OCI-M2 (cell line): Measurements from ENCODE around the gene SST.

ENCODE experiments used
- DNase-seq: peaks from one replicate; lab custom pipeline; 2025; ENCODE audit not compliant: unreplicated experiment; lab: John Stamatoyannopoulos, UW

The SST gene

DNA sequence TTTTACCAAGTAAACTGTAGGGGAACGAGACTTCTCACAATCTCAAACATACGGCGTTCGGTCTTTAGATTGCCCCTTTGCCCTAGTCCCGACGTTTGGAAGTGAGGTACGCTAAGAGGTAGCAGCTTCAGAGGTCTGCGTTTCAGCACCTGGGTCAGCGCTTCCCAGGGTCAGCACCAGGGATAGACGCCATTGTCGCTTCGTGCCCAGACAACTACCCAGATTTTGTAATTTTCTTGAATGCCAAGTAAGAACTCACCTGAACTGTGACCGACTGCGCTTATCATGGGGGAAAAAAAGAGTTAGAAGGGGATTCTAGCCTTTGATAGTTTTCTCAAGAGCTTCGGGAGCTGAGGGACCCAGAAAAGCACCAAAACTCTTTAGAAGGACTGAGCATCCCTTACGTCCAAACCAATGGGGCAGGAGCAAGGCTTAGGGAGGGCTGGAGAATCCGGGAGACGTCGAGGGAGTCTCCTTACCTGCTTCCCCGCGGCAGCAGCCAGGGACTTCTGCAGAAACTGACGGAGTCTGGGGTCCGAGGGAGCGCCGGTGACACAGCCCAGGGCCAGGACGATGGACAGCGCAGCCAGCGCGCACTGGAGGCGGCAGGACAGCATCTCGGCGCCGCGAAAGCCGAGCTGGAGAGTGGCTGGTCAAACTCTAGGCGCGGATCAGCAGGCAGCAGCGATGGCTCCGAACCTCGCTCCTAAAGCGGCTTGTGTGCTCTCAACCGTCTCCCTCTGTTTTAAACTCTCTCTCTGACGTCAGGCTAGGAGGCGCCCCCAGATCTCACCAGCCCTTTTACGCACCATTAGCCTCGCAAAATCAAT, at the start of gene SST:
Gene SST (minus strand): TSS at position 720 of the 830 bp plus-strand sequence. CDS start 103 bp downstream, at position 617.
- DNase-seq = peak; percentile 1

DNA sequence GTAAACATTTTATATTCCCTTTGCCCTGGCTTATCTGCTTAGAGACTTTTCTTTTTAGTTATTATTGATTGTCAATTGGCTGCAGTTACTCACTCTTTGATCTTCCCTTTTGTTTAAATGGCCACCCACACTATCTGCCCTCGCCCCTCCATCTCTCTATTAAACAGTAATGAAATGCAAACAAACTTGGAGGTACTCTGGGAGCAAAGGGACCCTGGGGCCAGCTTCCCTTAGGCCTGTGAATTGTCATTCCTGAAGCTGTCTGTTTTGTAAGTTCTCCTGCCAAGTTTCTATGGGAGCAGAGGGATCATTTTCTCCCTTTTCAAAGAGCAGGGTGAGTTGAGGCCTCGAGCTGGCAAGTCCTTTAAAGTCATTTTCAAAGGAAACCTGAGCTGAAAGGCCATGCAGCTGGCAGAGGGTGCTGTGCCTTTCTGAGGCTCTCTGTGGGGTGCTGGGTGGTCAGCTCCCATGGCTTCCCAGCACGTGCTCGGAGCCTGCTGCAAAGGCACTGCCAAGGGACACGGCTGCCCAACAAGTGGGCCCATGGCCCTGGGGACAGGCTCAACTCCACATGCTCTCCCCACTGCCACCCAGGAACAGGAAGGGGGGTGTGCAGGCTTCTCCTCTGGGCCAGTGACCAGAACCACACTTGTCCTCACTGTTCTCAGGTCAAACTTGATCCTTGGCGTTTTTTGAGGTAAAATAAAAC, 49.6 kb upstream of the SST start:
- DNase-seq = no peak

DNA sequence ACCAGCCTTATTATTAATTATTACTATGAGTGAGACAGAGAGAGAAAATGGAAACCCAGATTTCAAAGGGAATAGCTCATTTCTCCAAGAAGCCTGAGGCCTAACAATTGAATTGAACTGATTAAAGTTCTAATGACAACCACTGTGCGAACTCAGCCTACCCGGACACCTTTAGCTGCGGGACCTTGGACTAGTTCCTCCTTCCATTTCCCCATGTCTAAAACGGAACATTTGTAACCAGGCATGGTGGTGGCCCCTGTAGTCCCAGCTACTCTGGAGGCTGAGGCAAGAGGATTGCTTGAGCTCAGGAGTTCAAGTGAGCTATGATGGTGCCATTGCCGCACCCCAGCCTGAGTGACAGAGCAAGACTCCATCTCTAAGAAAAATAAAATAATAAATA, 48.6 kb upstream of the SST start:
- no peak for DNase-seq

DNA sequence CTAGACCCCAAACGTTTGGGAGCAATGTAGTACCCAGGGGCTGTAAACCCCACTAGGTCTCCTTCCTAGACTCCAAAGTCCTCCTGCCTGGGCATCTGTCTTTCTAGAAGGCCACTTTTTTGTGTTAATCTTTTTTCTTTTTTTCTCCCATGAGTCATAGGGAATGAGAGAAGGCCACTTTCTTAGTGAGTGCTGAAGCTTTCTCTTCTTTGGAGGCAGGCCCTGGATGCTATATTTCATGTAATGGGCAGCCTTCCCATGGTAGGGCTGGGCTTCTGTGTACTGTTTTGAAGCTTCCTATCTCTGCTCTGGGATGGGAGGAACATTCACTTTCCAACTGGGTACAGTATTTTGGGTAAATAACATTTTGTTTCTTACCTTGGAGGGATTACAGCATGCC, 47.4 kb upstream of the SST start:
- DNase-seq = no peak

DNA sequence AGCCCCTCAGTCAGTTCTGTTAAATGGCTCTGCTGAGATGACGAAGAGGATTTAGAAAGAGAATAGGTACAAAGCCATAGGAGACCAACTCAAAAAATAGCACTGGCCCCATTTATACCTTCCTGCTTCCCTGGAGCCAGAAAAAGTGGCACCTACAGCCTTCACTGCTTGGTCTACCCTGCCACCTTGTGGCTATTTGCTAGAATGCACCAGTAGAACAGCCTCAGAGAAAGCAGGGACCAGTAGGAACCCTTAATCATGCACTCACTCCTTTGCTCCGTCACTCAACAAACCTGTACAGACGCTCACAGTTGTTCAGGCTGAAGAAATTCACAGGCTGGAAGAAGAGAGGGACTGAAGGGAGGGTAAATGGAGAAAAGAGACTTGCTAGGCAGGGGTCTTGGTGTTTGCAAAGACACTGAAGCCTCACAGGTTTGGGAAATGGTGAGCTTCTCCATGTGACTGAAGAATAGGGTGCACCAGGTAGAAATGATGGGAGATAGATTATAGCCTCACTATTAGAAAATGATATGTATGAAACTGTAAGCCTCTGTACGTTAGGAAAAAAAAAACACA, 44.3 kb upstream of the SST start:
- peak; percentile 37 for DNase-seq

DNA sequence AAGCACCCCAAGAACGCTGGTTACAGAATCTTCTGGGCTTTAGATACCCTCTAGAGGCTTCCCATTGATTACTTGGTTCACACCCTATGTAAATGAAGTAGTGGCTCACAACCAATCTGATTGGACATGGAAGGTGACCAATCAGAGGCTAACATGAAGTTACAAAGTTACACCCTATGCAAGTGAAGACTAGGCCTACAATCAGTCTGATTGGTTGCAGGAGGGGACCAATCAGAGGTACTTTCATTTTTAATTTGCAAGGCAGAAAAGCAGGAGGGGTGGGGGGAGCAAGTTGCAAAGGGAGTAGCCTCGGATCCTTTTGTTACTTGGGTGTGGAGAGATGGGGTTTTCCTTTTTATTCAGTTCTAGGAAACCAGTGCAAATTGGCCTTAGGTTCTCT, 43.3 kb upstream of the SST start:
- DNase-seq = no peak

DNA sequence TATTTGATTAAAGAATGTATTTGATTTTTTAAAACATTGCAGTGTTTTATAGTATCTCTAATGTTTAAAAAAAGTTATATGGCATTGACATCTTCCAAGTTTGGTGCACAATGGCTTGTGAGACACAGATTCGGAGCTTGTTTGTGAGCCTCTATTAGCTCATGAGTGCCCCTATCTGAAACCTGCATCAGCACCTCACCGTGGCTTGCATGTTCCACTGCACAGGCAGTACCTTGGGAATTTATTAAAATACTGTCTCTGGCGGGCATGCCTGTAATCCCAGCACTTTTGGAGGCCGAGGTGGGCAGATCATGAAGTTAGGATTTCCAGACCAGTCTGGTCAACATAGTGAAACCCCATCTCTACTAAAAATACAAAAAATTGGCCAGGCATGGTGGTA, 39.0 kb upstream of the SST start:
- DNase-seq = no peak

DNA sequence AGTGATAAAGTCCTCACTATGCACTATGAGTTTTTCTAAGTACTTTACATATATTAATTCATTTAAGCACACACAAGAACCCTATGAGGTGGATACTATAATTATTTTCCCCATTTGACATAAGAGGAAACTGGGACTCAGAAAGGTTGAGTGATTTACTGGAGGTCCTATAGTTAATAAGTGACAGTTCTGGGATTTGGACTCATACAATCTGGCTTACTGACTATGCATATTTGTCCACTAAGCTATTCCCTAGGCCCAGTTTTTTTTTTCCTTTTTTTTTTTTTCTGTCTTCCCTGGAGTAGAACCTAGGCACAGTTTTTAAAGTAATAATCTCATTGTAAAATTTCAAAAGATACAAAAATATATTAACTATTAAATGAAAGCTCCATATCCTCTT, 38.5 kb upstream of the SST start:
- no peak for DNase-seq

DNA sequence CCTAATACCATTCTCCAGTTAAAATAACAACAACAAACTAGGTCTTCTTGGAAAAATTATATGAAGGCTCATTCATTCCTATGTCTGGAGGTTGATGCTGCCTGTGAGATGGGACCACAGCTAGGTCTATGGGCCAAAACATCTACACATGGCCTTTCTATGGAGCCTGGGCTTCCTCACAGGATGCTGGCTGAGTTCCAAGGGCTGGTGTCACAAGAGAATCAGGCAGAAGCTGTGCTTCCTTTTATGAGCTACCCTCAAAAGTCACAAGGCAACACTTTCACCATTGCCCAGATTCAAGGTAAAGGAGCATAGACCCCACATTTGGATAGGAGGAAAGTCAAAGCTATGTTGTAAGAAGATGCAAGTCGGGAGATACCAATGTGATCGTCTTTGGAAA, 36.8 kb upstream of the SST start:
- no peak for DNase-seq

DNA sequence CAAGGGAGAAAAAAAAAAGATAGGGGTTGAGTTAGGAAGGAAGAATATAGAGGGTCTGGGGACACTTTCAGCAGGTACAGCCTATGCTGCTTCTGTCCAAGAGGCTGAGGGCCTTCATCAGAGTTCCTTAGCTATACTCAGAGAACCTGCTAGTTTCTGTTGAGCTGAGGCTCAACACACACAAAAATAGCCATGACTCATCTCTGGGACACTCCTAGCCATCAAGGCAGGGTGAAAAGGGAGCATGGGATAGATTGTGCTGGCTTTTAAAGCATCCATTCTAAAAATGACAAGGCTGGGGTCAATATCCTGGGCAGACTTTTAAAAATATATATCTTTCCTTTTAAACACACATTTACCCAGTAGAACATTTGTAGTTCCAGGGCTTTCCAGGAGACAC, 35.0 kb upstream of the SST start:
- no peak for DNase-seq

DNA sequence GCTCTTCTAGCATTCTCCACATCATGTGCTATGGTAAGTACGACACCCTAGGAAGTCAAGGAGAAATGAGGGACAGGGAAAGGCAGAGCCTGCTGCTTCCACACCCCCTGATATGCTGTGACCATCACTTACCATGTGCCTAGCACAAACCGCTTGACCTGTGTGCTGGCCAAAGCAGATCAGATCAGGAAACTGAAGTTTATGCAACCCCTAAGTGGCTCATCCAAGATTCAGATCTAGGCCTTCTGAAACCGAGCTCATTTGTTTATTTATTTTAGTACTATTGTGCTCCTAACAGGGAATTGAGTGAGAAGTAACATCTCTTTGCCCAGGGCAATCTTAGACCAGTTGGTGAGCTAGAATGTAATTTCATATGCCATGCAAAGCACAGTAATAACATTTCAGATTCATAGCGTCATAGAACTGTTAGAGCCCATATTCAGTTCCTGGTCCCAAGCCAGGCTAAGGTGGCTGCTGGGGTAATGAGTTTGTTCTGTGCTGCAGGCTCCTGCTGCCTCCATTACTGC, 32.4 kb upstream of the SST start, which contains the start of gene RTP2:
Gene RTP2 (minus strand): TSS at position 51 of the 527 bp plus-strand sequence. CDS start 429 bp downstream, outside the sequence.
- DNase-seq = no peak

DNA sequence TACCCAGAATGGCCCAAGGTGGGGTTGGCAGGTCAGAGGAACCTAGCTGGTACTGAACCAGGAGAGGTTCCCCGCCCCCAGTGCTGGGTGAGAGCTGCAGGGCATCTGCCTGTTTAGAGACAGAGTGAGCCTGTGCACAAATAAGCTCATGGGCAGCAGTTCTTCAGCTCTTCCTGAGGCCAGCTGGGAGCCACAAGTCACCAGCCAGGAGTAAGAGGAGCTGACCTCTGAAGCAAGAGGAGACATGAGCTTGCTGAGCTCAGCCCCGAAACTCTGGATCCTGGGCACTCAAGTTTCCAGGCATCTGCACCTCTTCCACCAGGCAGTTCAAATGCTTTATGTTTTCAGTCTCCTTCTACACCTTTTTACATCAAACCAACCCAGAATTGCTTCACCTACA, 30.1 kb upstream of the SST start:
- DNase-seq = no peak

DNA sequence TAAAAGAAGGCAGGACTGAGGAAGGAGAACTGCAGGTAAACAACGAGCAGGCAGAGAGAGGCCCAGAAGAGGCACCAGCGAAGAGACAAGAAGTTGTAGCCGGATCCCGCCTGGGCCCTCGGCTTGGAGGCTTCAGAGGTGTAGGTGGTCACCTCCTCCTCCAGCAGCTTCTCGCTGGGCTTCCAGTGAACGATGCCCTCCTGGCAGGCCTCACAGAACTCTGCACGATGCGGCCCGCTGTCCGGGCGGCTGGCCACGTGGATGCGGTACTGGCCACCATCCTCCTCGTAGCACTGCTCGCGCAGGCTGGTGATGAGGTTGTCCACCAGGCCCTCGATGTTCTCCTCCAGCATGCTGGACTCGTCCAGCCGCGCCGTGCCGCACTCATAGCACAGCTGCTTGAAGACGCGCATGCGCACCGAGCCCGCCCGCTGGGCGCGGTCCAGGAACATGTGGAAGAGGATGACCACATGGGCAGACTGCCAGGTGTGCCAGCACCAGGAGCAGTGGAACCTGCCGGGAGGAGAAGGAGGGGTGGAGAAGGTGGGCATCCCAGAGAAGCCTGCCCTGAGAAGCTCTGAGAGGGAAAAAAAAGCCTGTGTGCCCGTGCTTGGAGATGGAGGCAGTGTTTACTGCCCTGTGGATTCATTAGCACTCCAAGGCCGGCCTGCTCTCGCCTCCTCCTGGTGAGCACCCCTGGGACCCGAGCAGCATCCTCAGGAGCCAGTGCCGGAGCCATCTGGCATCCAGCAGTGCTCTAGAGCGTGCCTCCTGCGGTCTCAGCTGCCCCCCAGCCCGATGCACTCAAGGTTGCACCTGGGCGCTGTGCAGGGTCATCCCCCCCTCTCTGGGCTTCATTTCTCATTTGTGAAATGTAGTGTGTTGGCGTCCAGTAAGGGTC, 28.6 kb upstream of the SST start:
- DNase-seq = no peak

DNA sequence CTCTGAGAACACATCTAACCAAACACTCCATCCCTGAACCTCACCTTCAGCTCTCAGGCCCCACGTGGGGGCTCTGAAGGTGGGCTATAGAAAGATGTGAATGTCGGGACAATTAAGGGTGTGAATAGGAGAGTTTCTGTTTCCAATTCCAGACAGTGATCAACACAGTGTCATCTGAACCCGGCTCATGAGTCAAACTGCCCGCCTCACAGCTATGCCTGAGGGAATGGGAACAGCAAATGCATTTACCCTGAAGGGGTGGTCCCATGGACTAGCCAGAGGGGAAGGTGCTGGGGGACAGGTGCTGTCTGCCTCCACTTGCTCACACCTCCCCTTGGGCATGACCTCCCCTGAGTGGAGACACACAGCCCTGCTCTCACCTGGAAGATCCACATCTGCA, 25.8 kb upstream of the SST start:
- no peak for DNase-seq

DNA sequence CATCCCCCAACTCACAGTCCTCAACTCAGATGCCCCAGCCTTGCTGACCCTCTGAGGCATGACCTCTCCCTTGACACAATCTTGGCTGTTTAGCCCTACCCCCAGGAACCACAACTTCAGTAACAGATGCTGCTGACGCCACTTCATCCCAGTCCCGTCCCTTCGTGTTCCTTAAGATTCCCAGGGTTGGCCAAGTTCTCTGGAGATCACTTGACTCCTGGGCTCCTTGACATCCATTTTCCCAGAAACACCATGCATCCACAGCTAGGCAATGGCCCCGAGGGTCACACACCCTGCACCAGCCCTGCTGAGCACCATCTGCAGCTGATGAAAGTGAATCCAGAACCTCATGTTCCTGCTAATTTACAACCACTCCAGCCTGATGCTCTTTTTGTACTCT, 25.3 kb upstream of the SST start:
- no peak for DNase-seq

DNA sequence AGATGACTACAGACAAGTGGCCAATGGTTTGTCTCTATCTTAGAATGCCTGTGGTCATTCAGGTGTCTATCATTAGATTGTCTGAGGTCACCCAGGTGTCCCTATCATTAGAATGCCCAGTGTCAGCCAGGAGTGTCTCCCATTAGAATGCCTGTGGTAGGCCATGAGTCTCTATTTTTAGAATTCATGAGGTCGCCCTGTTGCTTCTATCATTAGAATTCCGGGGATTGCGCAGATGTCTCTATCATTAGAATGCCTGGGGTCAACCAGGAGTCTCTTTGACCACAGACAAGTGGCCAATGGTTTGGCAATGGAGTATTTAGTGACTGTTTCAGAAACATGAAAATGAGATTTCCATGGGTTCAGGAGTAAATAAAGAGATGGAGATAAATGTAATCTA, 24.6 kb upstream of the SST start:
- no peak for DNase-seq

DNA sequence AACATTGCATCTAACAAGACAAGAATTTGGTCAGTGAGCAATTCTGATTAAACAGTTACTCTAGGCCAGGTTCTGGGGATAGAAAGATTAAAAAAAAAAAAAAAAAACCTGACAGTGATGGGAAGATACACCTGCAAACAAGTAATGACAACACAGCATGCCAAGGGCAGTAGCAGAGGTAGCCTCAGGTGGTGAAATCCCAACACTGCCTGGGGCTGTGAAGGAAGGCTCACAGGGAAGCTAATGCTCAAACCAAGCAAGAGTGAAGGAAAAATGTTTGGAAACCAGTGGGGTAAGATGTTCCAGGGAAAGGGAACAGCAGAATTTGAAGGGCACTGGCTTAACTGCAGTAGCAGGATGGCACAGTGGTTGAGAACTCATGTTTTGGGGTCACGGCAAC, 23.2 kb upstream of the SST start:
- DNase-seq = no peak

DNA sequence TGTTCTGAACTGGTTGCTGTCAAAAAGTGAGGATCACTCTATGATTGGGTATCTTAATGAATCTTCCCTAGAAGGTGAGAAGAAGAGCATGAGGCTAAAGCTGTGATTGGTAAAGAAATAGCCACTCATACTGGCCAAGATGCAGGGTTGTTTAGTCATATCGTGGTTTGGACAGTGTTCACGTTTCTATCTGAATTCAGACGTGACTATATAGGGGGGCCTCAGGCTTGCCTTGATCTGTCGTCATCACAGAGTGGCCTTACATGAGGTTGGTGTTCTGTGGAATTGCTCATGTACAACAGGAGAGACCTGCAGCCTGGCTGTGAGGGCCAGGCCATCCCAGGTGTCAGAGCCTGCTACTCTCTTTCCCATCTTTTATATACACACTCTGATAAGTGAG, 19.8 kb upstream of the SST start:
- no peak for DNase-seq

DNA sequence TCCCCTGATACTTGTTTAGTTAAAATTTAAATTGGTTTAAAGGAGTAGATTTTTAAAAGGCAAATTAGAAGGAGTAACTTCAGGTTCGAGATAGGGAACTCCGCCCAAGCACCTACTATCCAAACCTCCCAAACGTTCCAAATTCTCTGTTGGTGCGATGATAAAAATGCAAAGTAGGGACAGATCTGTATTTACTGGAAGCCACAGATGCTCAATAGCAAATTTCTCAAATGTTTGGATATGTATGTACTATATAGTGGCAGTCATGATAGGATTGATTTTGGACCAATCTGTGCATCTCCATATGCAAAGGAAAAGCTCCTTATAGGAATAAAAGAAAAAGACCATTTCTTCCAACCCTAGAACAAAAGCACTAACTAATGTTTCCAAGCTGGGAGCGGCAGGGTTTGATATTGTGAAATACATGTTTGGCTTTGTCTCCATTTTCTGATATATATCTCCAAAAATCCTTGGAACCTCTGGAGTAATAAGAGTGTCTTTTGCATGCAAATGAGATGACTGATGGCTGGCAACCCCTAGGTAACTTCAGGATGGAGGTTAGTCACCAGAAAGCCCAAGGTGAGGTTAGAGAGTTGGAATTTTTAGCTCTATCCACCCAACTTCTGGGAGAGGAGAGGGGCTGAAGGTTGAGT, 16.6 kb upstream of the SST start:
- no peak for DNase-seq

DNA sequence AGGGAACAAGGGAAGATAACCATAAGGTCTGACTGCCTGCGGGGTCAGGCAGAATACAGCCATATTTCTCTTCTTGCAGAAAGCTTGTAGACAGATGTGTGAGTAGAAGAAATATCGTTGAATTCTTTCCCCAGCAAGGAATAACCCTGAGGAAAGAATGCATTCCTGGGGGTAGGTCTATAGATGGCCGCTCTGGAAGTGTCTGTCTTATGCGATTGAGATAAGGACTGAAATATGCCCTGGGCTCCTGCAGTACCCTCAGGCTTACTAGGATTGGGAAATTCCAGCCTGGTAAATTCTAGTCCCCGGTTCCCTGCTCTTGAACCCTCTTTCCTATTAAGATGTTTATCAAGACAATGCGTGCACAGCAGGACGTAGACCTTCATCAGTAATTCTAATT, 15.8 kb upstream of the SST start:
- DNase-seq = no peak
